Measurements from ENCODE around the gene SLC6A6. TPM values are rescaled to one million over a fixed set of nuclear protein-coding genes. Genes with fewer than 3 reads are reported as not detected.

SLC6A6 gene
- total RNA-seq, 3 donors from 2014 or later = 4.4 to 11.2 (median 10.5) TPM

- H3K36me3 ChIP-seq (ENCODE audit: low read depth) = no peaks in the 10 kb centered on the region
- ATAC-seq = peak; percentile 71
- no peaks in the 10 kb centered on the region for H3K9me3 ChIP-seq
- no peak for TF ChIP-seq CTCF (IDR thresholded peaks at IDR 0.05)
- no peak overlapping the region for H3K4me3 ChIP-seq
- peak in 2 of 3 donors; percentile 38 to 60 for DNase-seq
- intact Hi-C loops (cut with DNase I, micrococcal nuclease) = no loop called here
- no peaks in the 10 kb centered on the region for H3K4me1 ChIP-seq (ENCODE audit: low read depth)
These were observed 24.6 kb upstream of the SLC6A6 start for GRCh38 chr3:14377838-14378169.

- DNase-seq (no peak), ATAC-seq (no peak)
- Histone ChIP-seq H3K4me3 (no peak overlapping the region), H3K36me3 (ENCODE audit: low read depth) (no peaks in the 10 kb centered on the region), H3K9me3 (no peaks in the 10 kb centered on the region), H3K4me1 (ENCODE audit: low read depth) (no peaks in the 10 kb centered on the region)
- intact Hi-C loops (cut with DNase I, micrococcal nuclease) = no loop called here
- TF ChIP-seq CTCF (IDR thresholded peaks at IDR 0.05) = no peak
These were observed 24.0 kb upstream of the SLC6A6 start for GRCh38 chr3:14378415-14378814.

GRCh38 chr3:14379843-14380242 is 22.6 kb upstream of the SLC6A6 start:
- Histone ChIP-seq H3K4me1 (ENCODE audit: low read depth) (no peaks in the 10 kb centered on the region), H3K4me3 (no peak overlapping the region), H3K9me3 (no peaks in the 10 kb centered on the region), H3K36me3 (ENCODE audit: low read depth) (no peaks in the 10 kb centered on the region)
- ATAC-seq = no peak
- no peak for DNase-seq
- intact Hi-C loops (cut with DNase I, micrococcal nuclease) = no loop called here
- TF ChIP-seq CTCF (IDR thresholded peaks at IDR 0.05) = no peak

- DNase-seq (no peak), ATAC-seq (no peak)
- TF ChIP-seq CTCF (IDR thresholded peaks at IDR 0.05) = no peak
- Histone ChIP-seq H3K4me3 (no peak overlapping the region), H3K9me3 (no peaks in the 10 kb centered on the region), H3K4me1 (ENCODE audit: low read depth) (peaks cover 2% of the 10 kb centered on the region), H3K36me3 (ENCODE audit: low read depth) (no peaks in the 10 kb centered on the region)
- intact Hi-C loops (cut with DNase I, micrococcal nuclease) = no loop called here
These were observed 16.2 kb upstream of the SLC6A6 start for GRCh38 chr3:14386254-14386653.

GRCh38 chr3:14388201-14388600 is 14.2 kb upstream of the SLC6A6 start:
- H3K9me3 ChIP-seq = no peaks in the 10 kb centered on the region
- H3K36me3 ChIP-seq (ENCODE audit: low read depth) = no peaks in the 10 kb centered on the region
- peaks cover 6% of the 10 kb centered on the region for H3K4me1 ChIP-seq (ENCODE audit: low read depth)
- TF ChIP-seq CTCF (IDR thresholded peaks at IDR 0.05) = no peak
- DNase-seq = no peak
- ATAC-seq = peak; percentile 29
- no peak overlapping the region for H3K4me3 ChIP-seq
- intact Hi-C loops (cut with DNase I, micrococcal nuclease) = no loop called here

GRCh38 chr3:14389166-14389606 is 13.2 kb upstream of the SLC6A6 start:
- H3K36me3 ChIP-seq (ENCODE audit: low read depth) = no peaks in the 10 kb centered on the region
- intact Hi-C loops (cut with DNase I, micrococcal nuclease) = no loop called here
- H3K9me3 ChIP-seq = no peaks in the 10 kb centered on the region
- peaks cover 6% of the 10 kb centered on the region for H3K4me1 ChIP-seq (ENCODE audit: low read depth)
- no peak for DNase-seq
- TF ChIP-seq CTCF (IDR thresholded peaks at IDR 0.05) = no peak
- H3K4me3 ChIP-seq = no peak overlapping the region
- ATAC-seq = no peak
